Neuronal stem cell (in vitro differentiated cells): ENCODE data around the gene DGKB.

Experiments used
- DNase-seq: peaks from one replicate; pipeline ENCODE4 v3.0.0-alpha.2; 2013; ENCODE audit warnings: low spot score
- H2AFZ ChIP-seq: one replicate; pipeline ENCODE4 v1.6.1; 2013; ENCODE audit warnings: mild to moderate bottlenecking, low read length, inconsistent platforms
- H2AK5ac ChIP-seq: 2 replicates; pipeline ENCODE4 v1.6.1; 2013; ENCODE audit warnings: low read depth, mild to moderate bottlenecking, inconsistent platforms, low read length, moderate library complexity, mixed read lengths
- H2BK120ac ChIP-seq: 2 replicates; pipeline ENCODE4 v1.6.1; 2013; ENCODE audit warnings: low read depth, mild to moderate bottlenecking, inconsistent platforms, low read length, moderate library complexity, mixed read lengths
- H2BK12ac ChIP-seq: one replicate; pipeline ENCODE4 v1.6.1; 2013; ENCODE audit warnings: low read length, inconsistent platforms
- H2BK15ac ChIP-seq: 2 replicates; pipeline ENCODE4 v1.6.1; 2013; ENCODE audit warnings: mild to moderate bottlenecking, low read length, inconsistent platforms, mixed read lengths
- H2BK5ac ChIP-seq: one replicate; pipeline ENCODE4 v1.6.1; 2013; ENCODE audit warnings: inconsistent platforms, mild to moderate bottlenecking, low read length, moderate library complexity
- H3K14ac ChIP-seq: one replicate; pipeline ENCODE4 v1.6.1; 2013; ENCODE audit warnings: low read length, inconsistent platforms
- H3K18ac ChIP-seq: 2 replicates; pipeline ENCODE4 v1.6.1; 2013; ENCODE audit warnings: low read length, inconsistent platforms
- H3K23ac ChIP-seq: 2 replicates; pipeline ENCODE4 v1.6.1; 2013; ENCODE audit warnings: low read depth, mild to moderate bottlenecking, mixed read lengths, low read length, inconsistent platforms; ENCODE audit not compliant: poor library complexity
- H3K27ac ChIP-seq: replicated peaks from 3 replicates; pipeline ENCODE4 v1.5.1; 2013; ENCODE audit warnings: low read length, inconsistent platforms
- H3K27me3 ChIP-seq, 3 experiments: 2 replicates each; pipeline ENCODE4 v1.6.1; 2013; ENCODE audit warnings: low read length in 3 of 3, mild to moderate bottlenecking in 2 of 3, inconsistent platforms in 1 of 3, low read depth in 1 of 3, mixed read lengths in 1 of 3, moderate library complexity in 1 of 3; ENCODE audit not compliant: control insufficient read depth in 3 of 3, insufficient read depth in 3 of 3
- H3K36me3 ChIP-seq, 2 donors: replicated peaks in 1 of 2; 2 replicates each; pipeline ENCODE4 v1.6.1; 2013; ENCODE audit warnings: low read length in 2 of 2; ENCODE audit not compliant: control insufficient read depth in 2 of 2, insufficient read depth in 2 of 2
- H3K4ac ChIP-seq: 2 replicates; pipeline ENCODE4 v1.6.1; 2013; ENCODE audit warnings: inconsistent platforms, mild to moderate bottlenecking, low read length, moderate library complexity
- H3K4me1 ChIP-seq, 2 donors: 1 replicate in 1 of 2; 2 replicates in 1 of 2; pipeline ENCODE4 v1.6.1; 2013; ENCODE audit warnings: low read length in 2 of 2, low read depth in 1 of 2; ENCODE audit not compliant: control insufficient read depth in 2 of 2, insufficient read depth in 1 of 2
- H3K4me2 ChIP-seq: one replicate; pipeline ENCODE4 v1.6.1; 2013; ENCODE audit warnings: mild to moderate bottlenecking, low read length, inconsistent platforms; ENCODE audit not compliant: insufficient read depth, poor library complexity, severe bottlenecking
- H3K4me3 ChIP-seq, 2 donors: 2 replicates each; pipeline ENCODE4 v1.5.1; 2013; ENCODE audit warnings: low read length in 2 of 2, mild to moderate bottlenecking in 2 of 2, inconsistent platforms in 1 of 2, moderate library complexity in 1 of 2
- H3K79me1 ChIP-seq: one replicate; pipeline ENCODE4 v1.6.1; 2013; ENCODE audit warnings: low read depth, mild to moderate bottlenecking, inconsistent platforms, low read length, moderate library complexity
- H3K9ac ChIP-seq: one replicate; pipeline ENCODE4 v1.6.1; 2013; ENCODE audit warnings: mild to moderate bottlenecking, low read depth, low read length, inconsistent platforms; ENCODE audit not compliant: poor library complexity
- H3K9me3 ChIP-seq, 2 donors: replicated peaks in 1 of 2; 2 replicates each; pipeline versions ENCODE3 to v1.6.1; 2013; ENCODE audit warnings: low read length in 2 of 2, mild to moderate bottlenecking in 2 of 2, inconsistent platforms in 1 of 2, low read depth in 1 of 2, mixed read lengths in 1 of 2, moderate library complexity in 1 of 2; ENCODE audit not compliant: control insufficient read depth in 2 of 2, insufficient read depth in 1 of 2
- H4K8ac ChIP-seq: one replicate; pipeline ENCODE4 v1.6.1; 2013; ENCODE audit warnings: low read depth, mild to moderate bottlenecking, inconsistent platforms, low read length, moderate library complexity
- H4K91ac ChIP-seq: one replicate; pipeline ENCODE4 v1.6.1; 2013; ENCODE audit warnings: low read length, low read depth, mild to moderate bottlenecking, inconsistent platforms; ENCODE audit not compliant: poor library complexity
- WGBS, 2 donors: extraction: QIAGEN DNeasy Blood & Tissue Kit; methylation state at CpG; one replicate each; pipeline ENCODE4 v1.1.7; 2013; ENCODE audit warnings: missing lambda C conversion rate in 2 of 2, mixed read lengths in 1 of 2; ENCODE audit not compliant: insufficient read length in 2 of 2, insufficient replicate concordance in 1 of 2; ENCODE audit errors: extremely low coverage in 2 of 2; 5-methylcytosine and 5-hydroxymethylcytosine counted together

DGKB gene

GRCh38 chr7:14449291-14449690 lies 453.3 kb downstream of the DGKB start:
- Histone ChIP-seq H2BK5ac (no peak overlapping the region), H2BK12ac (no peak overlapping the region), H3K4me2 (no peak overlapping the region), H2BK15ac (no peak overlapping the region), H2AFZ (no peak overlapping the region), H3K79me1 (no peaks in the 10 kb centered on the region), H4K8ac (no peak overlapping the region), H3K23ac (no peak overlapping the region), H4K91ac (no peak overlapping the region), H3K27ac (no peak overlapping the region), H3K18ac (no peak overlapping the region), H3K36me3 (no peaks in the 10 kb centered on the region), H3K4me1 (no peaks in the 10 kb centered on the region), H3K4me3 (no peak overlapping the region), H2AK5ac (no peak overlapping the region), H3K9ac (no peak overlapping the region), H2BK120ac (no peak overlapping the region), H3K9me3 (no peaks in the 10 kb centered on the region), H3K27me3 (no peaks in the 10 kb centered on the region), H3K4ac (no peak overlapping the region), H3K14ac (no peak overlapping the region)
- DNase-seq, result no peak
- no CpG with 5 or more reads among the region's 4 CpGs for WGBS, 2 donors

GRCh38 chr7:14446829-14447228 lies 455.7 kb downstream of the DGKB start:
- DNase-seq, result no peak
- no CpG with 5 or more reads among the region's 3 CpGs for WGBS, 2 donors
- H3K9me3 ChIP-seq, result no peaks in the 10 kb centered on the region

GRCh38 chr7:14446219-14446618 lies 456.3 kb downstream of the DGKB start:
- H3K14ac ChIP-seq, result no peak overlapping the region
- H3K18ac ChIP-seq, result no peak overlapping the region
- DNase-seq, result no peak
- no peak overlapping the region for H2AK5ac ChIP-seq
- no peak overlapping the region for H2BK15ac ChIP-seq
- H3K36me3 ChIP-seq, result no peaks in the 10 kb centered on the region
- H2AFZ ChIP-seq, result no peak overlapping the region
- no peak overlapping the region for H2BK5ac ChIP-seq
- no peaks in the 10 kb centered on the region for H3K27me3 ChIP-seq
- no peaks in the 10 kb centered on the region for H3K4me1 ChIP-seq
- H3K4ac ChIP-seq, result no peak overlapping the region
- WGBS, 2 donors, result no CpG with 5 or more reads among the region's 1 CpG
- no peak overlapping the region for H3K4me2 ChIP-seq
- no peak overlapping the region for H4K91ac ChIP-seq
- no peak overlapping the region for H2BK120ac ChIP-seq
- no peak overlapping the region for H3K23ac ChIP-seq
- H3K79me1 ChIP-seq, result no peaks in the 10 kb centered on the region
- H4K8ac ChIP-seq, result no peak overlapping the region
- no peak overlapping the region for H3K4me3 ChIP-seq
- H2BK12ac ChIP-seq, result no peak overlapping the region
- no peaks in the 10 kb centered on the region for H3K9me3 ChIP-seq
- no peak overlapping the region for H3K9ac ChIP-seq
- H3K27ac ChIP-seq, result no peak overlapping the region

More at GRCh38 chr7:14446829-14447228, 455.7 kb downstream of the DGKB start:
- Histone ChIP-seq H3K4me2 (no peak overlapping the region), H2BK15ac (no peak overlapping the region), H4K8ac (no peak overlapping the region), H3K27me3 (no peaks in the 10 kb centered on the region), H3K18ac (no peak overlapping the region), H3K27ac (no peak overlapping the region), H3K23ac (no peak overlapping the region), H3K9ac (no peak overlapping the region), H3K79me1 (no peaks in the 10 kb centered on the region), H3K4ac (no peak overlapping the region), H2AK5ac (no peak overlapping the region), H2BK5ac (no peak overlapping the region), H2AFZ (no peak overlapping the region), H4K91ac (no peak overlapping the region), H2BK12ac (no peak overlapping the region), H3K14ac (no peak overlapping the region), H3K4me1 (no peaks in the 10 kb centered on the region), H3K4me3 (no peak overlapping the region), H3K36me3 (no peaks in the 10 kb centered on the region), H2BK120ac (no peak overlapping the region)

- Histone ChIP-seq H3K27me3 (no peaks in the 10 kb centered on the region), H3K79me1 (no peaks in the 10 kb centered on the region), H3K4me2 (no peak overlapping the region), H4K91ac (no peak overlapping the region), H3K4me3 (no peak overlapping the region), H3K14ac (no peak overlapping the region), H3K27ac (peak overlapping the region; percentile 39), H3K23ac (no peak overlapping the region), H2BK120ac (no peak overlapping the region), H2BK5ac (no peak overlapping the region), H2BK12ac (no peak overlapping the region), H3K9ac (no peak overlapping the region), H3K18ac (no peak overlapping the region), H3K4me1 (no peaks in the 10 kb centered on the region), H3K36me3 (no peaks in the 10 kb centered on the region), H2AK5ac (no peak overlapping the region), H2AFZ (no peak overlapping the region), H3K9me3 (no peaks in the 10 kb centered on the region), H2BK15ac (no peak overlapping the region), H4K8ac (no peak overlapping the region), H3K4ac (no peak overlapping the region)
- DNase-seq, result no peak
- no CpG with 5 or more reads among the region's 2 CpGs for WGBS, 2 donors
Measured at GRCh38 chr7:14438366-14438765, 464.2 kb downstream of the DGKB start.
